C4-2B (cell line): Measurements from ENCODE around the gene VSIG1.

Experiments
- ZFX ChIP-seq: fragments of 450-650 bp; IDR thresholded peaks from 2 replicates; pipeline ENCODE4 v1.6.1; 2017
- TF ChIP-seq, protein P1 (sequence below): fragments of 450-650 bp; conservative IDR thresholded peaks from 2 replicates; pipeline ENCODE4 v1.5.1; 2017; ENCODE audit warnings: mild to moderate bottlenecking

DNA sequence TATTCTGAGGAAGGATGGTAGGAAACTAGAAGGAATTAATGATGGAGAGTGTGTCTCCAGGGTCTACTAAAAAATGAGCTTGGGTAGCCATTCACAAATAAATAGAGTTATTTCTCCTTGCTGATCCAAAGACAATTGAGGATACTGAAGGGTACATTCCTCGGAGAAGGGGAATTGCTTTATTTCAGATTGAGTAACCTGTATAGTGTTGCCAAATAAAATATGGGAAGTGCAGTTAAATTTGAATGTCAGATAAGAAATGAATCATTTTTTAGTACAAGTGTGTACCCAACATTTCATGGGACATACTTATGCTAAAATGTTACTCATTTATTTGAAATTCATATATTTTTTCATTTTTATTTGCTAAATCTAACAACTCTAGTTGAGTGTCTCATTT lies 16.0 kb upstream of the VSIG1 start:
- TF ChIP-seq, protein P1, sequence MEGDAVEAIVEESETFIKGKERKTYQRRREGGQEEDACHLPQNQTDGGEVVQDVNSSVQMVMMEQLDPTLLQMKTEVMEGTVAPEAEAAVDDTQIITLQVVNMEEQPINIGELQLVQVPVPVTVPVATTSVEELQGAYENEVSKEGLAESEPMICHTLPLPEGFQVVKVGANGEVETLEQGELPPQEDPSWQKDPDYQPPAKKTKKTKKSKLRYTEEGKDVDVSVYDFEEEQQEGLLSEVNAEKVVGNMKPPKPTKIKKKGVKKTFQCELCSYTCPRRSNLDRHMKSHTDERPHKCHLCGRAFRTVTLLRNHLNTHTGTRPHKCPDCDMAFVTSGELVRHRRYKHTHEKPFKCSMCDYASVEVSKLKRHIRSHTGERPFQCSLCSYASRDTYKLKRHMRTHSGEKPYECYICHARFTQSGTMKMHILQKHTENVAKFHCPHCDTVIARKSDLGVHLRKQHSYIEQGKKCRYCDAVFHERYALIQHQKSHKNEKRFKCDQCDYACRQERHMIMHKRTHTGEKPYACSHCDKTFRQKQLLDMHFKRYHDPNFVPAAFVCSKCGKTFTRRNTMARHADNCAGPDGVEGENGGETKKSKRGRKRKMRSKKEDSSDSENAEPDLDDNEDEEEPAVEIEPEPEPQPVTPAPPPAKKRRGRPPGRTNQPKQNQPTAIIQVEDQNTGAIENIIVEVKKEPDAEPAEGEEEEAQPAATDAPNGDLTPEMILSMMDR = no peak
- no peak for TF ChIP-seq ZFX
